HG03520 (cell line): ENCODE data around the gene TRIM48.
"Not testable (repeated sequence)": the region's sequence is repeated elsewhere in the genome, so short reads cannot be mapped to it uniquely, and the experiment has no call there.

Experiments used
- ATAC-seq: cut with Tn5 transposase; IDR thresholded peaks from one replicate; pipeline ENCODE4 v1.9.1; 2021; ENCODE audit warnings: mild to moderate bottlenecking, moderate library complexity; ENCODE audit not compliant: unreplicated experiment

The TRIM48 gene

GRCh38 chr11:55261855-55262254, at the start of gene TRIM48:
Gene TRIM48, plus strand, starts transcription at chr11:55262155. Its CDS starts 113 bp downstream, at chr11:55262268.
- not testable (repeated sequence) for ATAC-seq

- ATAC-seq: not testable (repeated sequence)
These were observed 23.6 kb upstream of the TRIM48 start for GRCh38 chr11:55238316-55238715.

- no peak for ATAC-seq
These were observed 1.1 kb downstream of the TRIM48 start for GRCh38 chr11:55263081-55263480.
